A673 (cell line): Measurements from ENCODE around the gene SKOR1. TPM values are rescaled to one million over a fixed set of nuclear protein-coding genes. Genes with fewer than 3 reads are reported as not detected.

Experiments
- BruUV-seq: library from RNA; stranded (reverse); fragments of 400-500 nt; replicated peaks from 2 replicates; lab custom pipeline; 2021; lab: Mats Ljungman, UMichigan
- CTCF ChIA-PET: fragments of 300-600 bp; sonication (Branson Sonifier 250); formaldehyde crosslinking; loops from one replicate; lab custom pipeline; 2022; ENCODE audit warnings: antibody characterized with exemption; lab: Charles Lee
- POLR2A ChIA-PET: fragments of 300-600 bp; sonication (Branson Sonifier 250); formaldehyde crosslinking; loops from one replicate; lab custom pipeline; 2022; ENCODE audit warnings: antibody characterized with exemption; ENCODE audit not compliant: low non-redundant PET; lab: Charles Lee
- DNase-seq: peaks from one replicate; pipeline ENCODE4 v3.0.0-alpha.2; 2015; ENCODE audit warnings: low spot score
- H3K27ac ChIP-seq: fragments of 200-600 bp; sonication (generic); 2 replicates; pipeline ENCODE4 v1.5.1; 2016; ENCODE audit warnings: mixed run types, low read depth, mild to moderate bottlenecking, mixed read lengths, antibody characterized with exemption, low read length; ENCODE audit not compliant: poor library complexity, severe bottlenecking
- H3K27me3 ChIP-seq: fragments of 200-600 bp; sonication (generic); replicated peaks from 2 replicates; pipeline ENCODE4 v1.6.1; 2017; ENCODE audit warnings: mixed run types, low read depth, mild to moderate bottlenecking, mixed read lengths, antibody characterized with exemption, low read length; ENCODE audit not compliant: insufficient read depth, poor library complexity
- H3K36me3 ChIP-seq: fragments of 200-600 bp; sonication (generic); 2 replicates; pipeline ENCODE4 v1.6.1; 2016; ENCODE audit warnings: mixed run types, mild to moderate bottlenecking, mixed read lengths, antibody characterized with exemption, low read length; ENCODE audit not compliant: insufficient read depth, poor library complexity, severe bottlenecking
- H3K4me1 ChIP-seq: fragments of 200-600 bp; sonication (generic); 2 replicates; pipeline ENCODE4 v1.6.1; 2017; ENCODE audit warnings: mixed run types, mild to moderate bottlenecking, mixed read lengths, antibody characterized with exemption, low read length; ENCODE audit not compliant: insufficient read depth, poor library complexity, severe bottlenecking
- H3K4me3 ChIP-seq: fragments of 200-600 bp; sonication (generic); 2 replicates; pipeline ENCODE4 v1.5.1; 2016; ENCODE audit warnings: low read depth, mixed run types, mild to moderate bottlenecking, mixed read lengths, low read length; ENCODE audit not compliant: poor library complexity, severe bottlenecking
- H3K9me3 ChIP-seq: fragments of 200-600 bp; sonication (generic); 2 replicates; pipeline ENCODE4 v1.6.1; 2016; ENCODE audit warnings: mixed run types, low read depth, mild to moderate bottlenecking, mixed read lengths, antibody characterized with exemption, low read length; ENCODE audit not compliant: poor library complexity, severe bottlenecking
- EZH2 ChIP-seq: fragments of 200-600 bp; sonication (generic); IDR thresholded peaks from 2 replicates; pipeline ENCODE4 v1.6.1; 2017; ENCODE audit warnings: borderline replicate concordance, low read depth, mild to moderate bottlenecking, mixed read lengths, antibody characterized with exemption, low read length; ENCODE audit not compliant: poor library complexity, severe bottlenecking
- intact Hi-C: fragments of 100-400 bp; cut with micrococcal nuclease; formaldehyde crosslinking; loops from one replicate; pipeline ENCODE4 v1.10.0; 2022; ENCODE audit not compliant: unreplicated experiment
- total RNA-seq: library from RNA; stranded (reverse); gene quantifications from 2 replicates; pipeline ENCODE4 v1.2.3, GENCODE V29; 2021
- TF ChIP-seq, protein P1 (sequence below): fragments of 300-800, 200-600 bp; sonication (generic); conservative IDR thresholded peaks from 2 replicates; pipeline ENCODE4 v1.5.1; 2017; ENCODE audit warnings: low read depth, mild to moderate bottlenecking, antibody characterized with exemption, low read length, moderate library complexity, mixed read lengths

The SKOR1 gene
- total RNA-seq, 1 experiment from 2014 or later = 0.21 TPM

GRCh38 chr15:67836134-67836455 is 10.8 kb downstream of the SKOR1 start:
- no peak for DNase-seq
- BruUV-seq = no TSS peak
- Histone ChIP-seq H3K27me3 (peaks cover 50% of the 10 kb centered on the region), H3K27ac (no peak overlapping the region), H3K4me1 (peaks cover 22% of the 10 kb centered on the region), H3K4me3 (peak overlapping the region; percentile 45), H3K9me3 (no peaks in the 10 kb centered on the region), H3K36me3 (no peaks in the 10 kb centered on the region)
- TF ChIP-seq, protein P1, sequence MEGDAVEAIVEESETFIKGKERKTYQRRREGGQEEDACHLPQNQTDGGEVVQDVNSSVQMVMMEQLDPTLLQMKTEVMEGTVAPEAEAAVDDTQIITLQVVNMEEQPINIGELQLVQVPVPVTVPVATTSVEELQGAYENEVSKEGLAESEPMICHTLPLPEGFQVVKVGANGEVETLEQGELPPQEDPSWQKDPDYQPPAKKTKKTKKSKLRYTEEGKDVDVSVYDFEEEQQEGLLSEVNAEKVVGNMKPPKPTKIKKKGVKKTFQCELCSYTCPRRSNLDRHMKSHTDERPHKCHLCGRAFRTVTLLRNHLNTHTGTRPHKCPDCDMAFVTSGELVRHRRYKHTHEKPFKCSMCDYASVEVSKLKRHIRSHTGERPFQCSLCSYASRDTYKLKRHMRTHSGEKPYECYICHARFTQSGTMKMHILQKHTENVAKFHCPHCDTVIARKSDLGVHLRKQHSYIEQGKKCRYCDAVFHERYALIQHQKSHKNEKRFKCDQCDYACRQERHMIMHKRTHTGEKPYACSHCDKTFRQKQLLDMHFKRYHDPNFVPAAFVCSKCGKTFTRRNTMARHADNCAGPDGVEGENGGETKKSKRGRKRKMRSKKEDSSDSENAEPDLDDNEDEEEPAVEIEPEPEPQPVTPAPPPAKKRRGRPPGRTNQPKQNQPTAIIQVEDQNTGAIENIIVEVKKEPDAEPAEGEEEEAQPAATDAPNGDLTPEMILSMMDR = no peak
- TF ChIP-seq EZH2 = no peak
- ChIA-PET POLR2A (no interaction called here), CTCF (interaction anchor here (0.7 to 2.6 kb wide), 5 partner anchors 335 to 436 kb away, joined by 3 to 11 read pairs (median 3); no protein-coding TSS in a partner anchor)
- intact Hi-C loops = loop anchor here (1.0 to 10.0 kb wide), 4 partner anchors 379 to 889 kb away; no protein-coding TSS in a partner anchor

- BruUV-seq = no TSS peak
- TF ChIP-seq, protein P1 = peak; percentile 89
- TF ChIP-seq EZH2 = no peak
- Histone ChIP-seq H3K4me1 (peaks cover 26% of the 10 kb centered on the region), H3K9me3 (no peaks in the 10 kb centered on the region), H3K4me3 (peak overlapping the region; percentile 45), H3K27me3 (peaks cover 46% of the 10 kb centered on the region), H3K27ac (no peak overlapping the region), H3K36me3 (no peaks in the 10 kb centered on the region)
- intact Hi-C loops = loop anchor here (1.0 to 10.0 kb wide), 4 partner anchors 379 to 890 kb away; no protein-coding TSS in a partner anchor
- DNase-seq = peak; percentile 60
- ChIA-PET CTCF (interaction anchor here (0.7 to 2.6 kb wide), 4 partner anchors 380 to 436 kb away, joined by 3 to 11 read pairs (median 3); no protein-coding TSS in a partner anchor), POLR2A (no interaction called here)
Observed at GRCh38 chr15:67836477-67836876, 11.2 kb downstream of the SKOR1 start.

DNA sequence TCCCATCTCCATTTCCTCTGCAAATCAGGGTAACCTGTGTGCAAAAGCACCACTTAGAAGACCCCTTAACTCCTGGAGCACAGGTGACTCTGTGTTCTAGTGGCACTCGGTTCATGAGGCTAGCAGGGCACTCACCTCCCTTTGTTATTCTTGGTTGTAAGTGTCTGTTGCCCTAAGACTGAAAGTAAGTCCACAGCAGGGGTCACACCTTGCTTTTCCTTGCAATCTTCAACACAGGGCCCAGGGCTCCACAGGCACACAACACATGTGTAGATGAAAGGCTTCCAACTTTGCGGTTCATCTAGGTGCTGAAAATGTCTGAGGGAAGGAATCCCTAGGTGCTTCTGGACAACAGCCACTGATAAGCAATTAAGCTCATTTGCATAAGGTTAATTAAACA is 11.6 kb downstream of the SKOR1 start:
- CTCF ChIA-PET = no interaction called here
- Histone ChIP-seq H3K27ac (no peak overlapping the region), H3K4me3 (no peak overlapping the region), H3K9me3 (no peaks in the 10 kb centered on the region), H3K4me1 (peaks cover 26% of the 10 kb centered on the region), H3K36me3 (no peaks in the 10 kb centered on the region), H3K27me3 (peaks cover 44% of the 10 kb centered on the region)
- intact Hi-C loops = loop anchor here (1.0 to 10.0 kb wide), 4 partner anchors 380 to 890 kb away; no protein-coding TSS in a partner anchor
- no TSS peak for BruUV-seq
- DNase-seq = no peak
- POLR2A ChIA-PET = no interaction called here
- TF ChIP-seq, protein P1 = no peak
- no peak for TF ChIP-seq EZH2
